Tibial nerve (tissue), 4 donors: ENCODE results near the gene IQSEC1.

ENCODE experiments used
- EP300 ChIP-seq, 2 donors: sonication (generic); formaldehyde crosslinking; IDR thresholded peaks; one replicate each; pipeline ENCODE4 v1.6.1; 2017; ENCODE audit warnings: antibody characterized with exemption in 2 of 2, mild to moderate bottlenecking in 1 of 2
- TF ChIP-seq, protein P1 (sequence below), 5 experiments: fragments of 200-600 bp in 3 of 5; fragments of 450-650 bp in 2 of 5; sonication (generic) in 3 of 5; IDR thresholded peaks; one replicate each; pipeline ENCODE4 v1.5.1; 2016 to 2019; ENCODE audit warnings: antibody characterized with exemption in 5 of 5, mild to moderate bottlenecking in 3 of 5, moderate library complexity in 2 of 5

DNA sequence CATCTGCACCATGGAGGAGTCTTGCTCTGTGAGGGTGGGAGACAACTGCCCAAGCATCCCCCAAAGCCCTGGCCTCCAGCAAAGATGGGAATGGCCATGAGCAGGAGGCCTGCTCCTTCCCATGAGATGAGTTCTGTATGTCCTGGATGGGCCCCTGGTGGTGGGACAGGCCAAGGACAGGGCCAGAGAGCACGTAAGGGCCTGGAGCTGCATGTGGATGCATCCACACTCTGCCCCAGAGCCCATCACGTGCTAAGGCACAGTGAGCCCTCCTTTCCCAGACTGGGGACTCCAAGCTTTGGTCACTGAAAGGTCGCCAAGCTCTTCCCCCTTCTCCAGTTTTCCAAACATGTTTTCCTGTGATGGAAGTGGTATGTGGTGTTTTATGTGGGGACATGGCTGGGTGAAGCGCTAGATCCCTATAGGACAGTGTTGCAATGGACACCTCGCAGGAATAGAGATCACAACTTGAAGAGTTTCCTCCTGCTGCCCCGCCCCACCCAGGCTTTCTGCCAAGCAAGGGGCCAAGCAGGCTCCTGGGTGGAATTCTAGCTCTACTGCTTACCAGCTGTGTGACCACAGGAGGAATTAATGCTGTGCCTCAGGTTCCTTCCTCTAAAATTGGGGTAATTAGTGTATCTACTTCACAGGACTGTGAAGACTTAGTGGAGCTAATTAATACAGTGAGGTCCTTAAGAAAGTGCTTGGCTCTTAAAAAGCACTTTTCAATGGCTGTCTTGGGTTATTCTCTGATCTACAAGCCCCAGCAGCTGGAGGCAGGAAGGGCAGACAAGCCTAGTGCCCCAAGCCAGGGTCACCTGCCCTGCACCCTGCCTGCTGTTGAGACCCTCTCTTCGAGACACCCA, 125.5 kb downstream of the IQSEC1 start:
- TF ChIP-seq EP300 (IDR thresholded peaks at IDR 0.05) = no peak
- TF ChIP-seq, protein P1, sequence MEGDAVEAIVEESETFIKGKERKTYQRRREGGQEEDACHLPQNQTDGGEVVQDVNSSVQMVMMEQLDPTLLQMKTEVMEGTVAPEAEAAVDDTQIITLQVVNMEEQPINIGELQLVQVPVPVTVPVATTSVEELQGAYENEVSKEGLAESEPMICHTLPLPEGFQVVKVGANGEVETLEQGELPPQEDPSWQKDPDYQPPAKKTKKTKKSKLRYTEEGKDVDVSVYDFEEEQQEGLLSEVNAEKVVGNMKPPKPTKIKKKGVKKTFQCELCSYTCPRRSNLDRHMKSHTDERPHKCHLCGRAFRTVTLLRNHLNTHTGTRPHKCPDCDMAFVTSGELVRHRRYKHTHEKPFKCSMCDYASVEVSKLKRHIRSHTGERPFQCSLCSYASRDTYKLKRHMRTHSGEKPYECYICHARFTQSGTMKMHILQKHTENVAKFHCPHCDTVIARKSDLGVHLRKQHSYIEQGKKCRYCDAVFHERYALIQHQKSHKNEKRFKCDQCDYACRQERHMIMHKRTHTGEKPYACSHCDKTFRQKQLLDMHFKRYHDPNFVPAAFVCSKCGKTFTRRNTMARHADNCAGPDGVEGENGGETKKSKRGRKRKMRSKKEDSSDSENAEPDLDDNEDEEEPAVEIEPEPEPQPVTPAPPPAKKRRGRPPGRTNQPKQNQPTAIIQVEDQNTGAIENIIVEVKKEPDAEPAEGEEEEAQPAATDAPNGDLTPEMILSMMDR (IDR thresholded peaks at IDR 0.05) = no peak
